Parietal lobe (tissue), 2 donors: ENCODE results near the gene SUPT3H. TPM values are rescaled to one million over a fixed set of nuclear protein-coding genes. Genes with fewer than 3 reads are reported as not detected.

Source experiments
- small RNA-seq: library from RNA; depleted of rRNA; stranded (forward); fragments of <200 nt; gene quantifications from one replicate; pipeline ENCODE3, GENCODE V24; 2014; ENCODE audit warnings: low replicate concordance
- total RNA-seq: library from RNA; depleted of rRNA; stranded (reverse); fragments of >200 nt; gene quantifications from one replicate; pipeline ENCODE4 v1.2.3, GENCODE V29; 2014

SUPT3H gene
- total RNA-seq, result 29.4 TPM

GRCh38 chr6:45377554-45378333 is at the start of gene SUPT3H:
SUPT3H (minus strand) TSS chr6:45377934.

GRCh38 chr6:45327956-45328522 is 49.7 kb downstream of the SUPT3H start, which contains the start of gene RUNX2:
RUNX2 (plus strand) TSS chr6:45328330; CDS start chr6:45328727, 397 bp downstream.

Small RNA genes lying within 50 kb of the gene (small RNA-seq; reads per million reads assigned to genes)
- gene MIR586, result not detected

Other genes with a start within 250 kb of the SUPT3H start
- gene RUNX2, start 49.6 kb downstream of the SUPT3H start, total RNA-seq, result 0.31 TPM